ENCODE data around the gene MAP3K7. TPM values are rescaled to one million over a fixed set of nuclear protein-coding genes. Genes with fewer than 3 reads are reported as not detected.

Gene MAP3K7
- total and polyA plus RNA-seq, 2 donors (not counting 3 experiments of a cell fraction or from before 2014, with no cell fraction given): 15.3 to 25.6 TPM

- dilution Hi-C loops (cut with MboI; ENCODE audit: extremely low pct_ligation_motif_present, low sequenced_read_pairs) (no loop called here), intact Hi-C loops (cut with micrococcal nuclease) (loop anchor here (5.0 kb wide), 1 partner anchor 918 kb away; no protein-coding TSS in a partner anchor)
- Histone ChIP-seq H3K27me3 (ENCODE audit: control insufficient read depth in 2 of 2, insufficient read depth in 2 of 2, low read length in 2 of 2) (peaks cover 14 to 28% of the 10 kb centered on the region in 2 experiments), H3K9me1 (replicated peaks; ENCODE audit: control insufficient read depth, extremely low read depth, insufficient read depth, low read length) (no peaks in the 10 kb centered on the region), H3K4me3 (replicated peaks in 1 of 3; ENCODE audit: insufficient read depth in 1 of 3, low read depth in 1 of 3, low read length in 3 of 3) (no peak overlapping the region), H3K4me1 (ENCODE audit: control insufficient read depth, extremely low read depth, insufficient read depth, low read length) (no peaks in the 10 kb centered on the region), H4K20me1 (replicated peaks; ENCODE audit: control insufficient read depth, extremely low read depth, insufficient read depth, low read length) (no peaks in the 10 kb centered on the region), H3K79me2 (ENCODE audit: control insufficient read depth, insufficient read depth, low read length) (no peaks in the 10 kb centered on the region), H3K9ac (replicated peaks; ENCODE audit: extremely low read depth, insufficient read depth, low read length) (no peak overlapping the region), H3K36me3 (ENCODE audit: control insufficient read depth in 2 of 2, extremely low read depth in 1 of 2, insufficient read depth in 2 of 2, low read length in 2 of 2) (no peaks in the 10 kb centered on the region), H2AFZ (ENCODE audit: low read depth, low read length) (no peak overlapping the region), H3K27ac (ENCODE audit: insufficient read depth, low read depth, low read length) (no peak overlapping the region), H3K4me2 (ENCODE audit: insufficient read depth, low read length) (no peak overlapping the region), H3K9me3 (replicated peaks; ENCODE audit: control insufficient read depth, insufficient read depth, low read length) (no peaks in the 10 kb centered on the region)
- DNase-seq (ENCODE audit: low read depth, low spot score) (no peak), FAIRE-seq (no peak)
- ChIA-PET POLR2A (no interaction called here), CTCF (interaction anchor here (0.8 to 1.7 kb wide), 2 partner anchors 13 to 664 kb away, joined by 3 to 4 read pairs; no protein-coding TSS in a partner anchor)
- TF ChIP-seq FOS (IDR thresholded peaks at IDR 0.05; ENCODE audit: borderline replicate concordance, insufficient read depth, low read length): no peak
- no peak for TF ChIP-seq JUN (IDR thresholded peaks at IDR 0.05; ENCODE audit: borderline replicate concordance, insufficient read depth, insufficient read length, low read depth)
- no peak for TF ChIP-seq EZH2 (IDR thresholded peaks at IDR 0.05; ENCODE audit: borderline replicate concordance, low read depth, low read length, severe bottlenecking)
- no peak for TF ChIP-seq POLR2A (IDR thresholded peaks at IDR 0.05; ENCODE audit: low read depth, low read length)
- no peak for TF ChIP-seq GATA2 (IDR thresholded peaks at IDR 0.05; ENCODE audit: insufficient read depth, insufficient read length, low read depth, low read length)
- no peak for TF ChIP-seq POLR2AphosphoS5 (IDR thresholded peaks at IDR 0.05; ENCODE audit: insufficient read depth, low read depth, low read length)
- TF ChIP-seq CTCF (IDR thresholded peaks at IDR 0.05; ENCODE audit: extremely low read depth in 1 of 2, insufficient read depth in 1 of 2, low read depth in 1 of 2, low read length in 2 of 2): no peak
- TF ChIP-seq MAX (IDR thresholded peaks at IDR 0.05; ENCODE audit: insufficient read depth, insufficient read length): no peak
- no peak for TF ChIP-seq MYC (IDR thresholded peaks at IDR 0.05; ENCODE audit: low read depth, low read length)
- no TSS peak for BruUV-seq (replicated peaks)
Measured at GRCh38 chr6:90604546-90604945, 17.7 kb upstream of the MAP3K7 start.

Data from endothelial cell of umbilical vein (primary cell).